Parathyroid adenoma (tissue), 2 donors: ENCODE data around the gene ATP6V1G1.

Experiments
- H2AFZ ChIP-seq: fragments of 300-600 bp; sonication (generic); one replicate; pipeline ENCODE4 v1.7.0; 2017; ENCODE audit warnings: antibody characterized with exemption, mild to moderate bottlenecking
- H3K27ac ChIP-seq: fragments of 300-600 bp; sonication (generic); one replicate; pipeline ENCODE4 v1.7.0; 2017
- H3K27me3 ChIP-seq: fragments of 300-600 bp; sonication (generic); one replicate; pipeline ENCODE4 v1.7.0; 2017; ENCODE audit warnings: low read length; ENCODE audit not compliant: control insufficient read depth, insufficient read depth
- H3K36me3 ChIP-seq: fragments of 300-600 bp; sonication (generic); one replicate; pipeline ENCODE4 v1.7.0; 2017; ENCODE audit warnings: low read length; ENCODE audit not compliant: control insufficient read depth, insufficient read depth
- H3K4me1 ChIP-seq: fragments of 300-600 bp; sonication (generic); one replicate; pipeline ENCODE4 v1.7.0; 2017; ENCODE audit warnings: control low read depth
- H3K4me2 ChIP-seq: fragments of 300-600 bp; sonication (generic); one replicate; pipeline ENCODE4 v1.7.0; 2017; ENCODE audit warnings: low read length
- H3K4me3 ChIP-seq: fragments of 300-600 bp; sonication (generic); one replicate; pipeline ENCODE4 v1.7.0; 2017; ENCODE audit warnings: low read depth, low read length
- H3K79me2 ChIP-seq: fragments of 300-600 bp; sonication (generic); one replicate; pipeline ENCODE4 v1.7.0; 2017; ENCODE audit warnings: control low read depth
- H3K9ac ChIP-seq: fragments of 300-600 bp; sonication (generic); one replicate; pipeline ENCODE4 v1.7.0; 2017; ENCODE audit warnings: mild to moderate bottlenecking
- H3K9me3 ChIP-seq: fragments of 300-600 bp; sonication (generic); one replicate; pipeline ENCODE4 v1.7.0; 2017; ENCODE audit warnings: low read length; ENCODE audit not compliant: control insufficient read depth
- CTCF ChIP-seq: fragments of 300-600 bp; sonication (generic); IDR thresholded peaks from one replicate; pipeline ENCODE4 v1.7.0; 2017; ENCODE audit warnings: antibody characterized with exemption, mild to moderate bottlenecking
- donor health status: primary hyperparathyroidism.

The ATP6V1G1 gene

GRCh38 chr9:114603248-114603647 is 15.7 kb downstream of the ATP6V1G1 start:
- H3K79me2 ChIP-seq = no peaks in the 10 kb centered on the region
- no peak overlapping the region for H2AFZ ChIP-seq
- H3K4me3 ChIP-seq = no peak overlapping the region
- no peaks in the 10 kb centered on the region for H3K27me3 ChIP-seq
- no peak for TF ChIP-seq CTCF
- H3K36me3 ChIP-seq = no peaks in the 10 kb centered on the region
- H3K27ac ChIP-seq = peak overlapping the region; percentile 80
- H3K9ac ChIP-seq = no peak overlapping the region
- peaks cover 10% of the 10 kb centered on the region for H3K4me1 ChIP-seq
- H3K9me3 ChIP-seq = no peaks in the 10 kb centered on the region
- peak overlapping the region; percentile 10 for H3K4me2 ChIP-seq

GRCh38 chr9:114604989-114605388 is 17.4 kb downstream of the ATP6V1G1 start:
- H3K4me2 ChIP-seq = no peak overlapping the region
- H3K4me1 ChIP-seq = peaks cover 10% of the 10 kb centered on the region
- no peak overlapping the region for H3K9ac ChIP-seq
- no peaks in the 10 kb centered on the region for H3K79me2 ChIP-seq
- no peaks in the 10 kb centered on the region for H3K9me3 ChIP-seq
- TF ChIP-seq CTCF = no peak
- peak overlapping the region; percentile 22 for H3K27ac ChIP-seq
- no peak overlapping the region for H2AFZ ChIP-seq
- H3K36me3 ChIP-seq = no peaks in the 10 kb centered on the region
- no peaks in the 10 kb centered on the region for H3K27me3 ChIP-seq
- no peak overlapping the region for H3K4me3 ChIP-seq

- no peaks in the 10 kb centered on the region for H3K9me3 ChIP-seq
- TF ChIP-seq CTCF = no peak
- no peak overlapping the region for H3K27ac ChIP-seq
- H3K4me2 ChIP-seq = no peak overlapping the region
- H3K79me2 ChIP-seq = no peaks in the 10 kb centered on the region
- H2AFZ ChIP-seq = peak overlapping the region; percentile 46
- peaks cover 10% of the 10 kb centered on the region for H3K4me1 ChIP-seq
- H3K36me3 ChIP-seq = no peaks in the 10 kb centered on the region
- no peaks in the 10 kb centered on the region for H3K27me3 ChIP-seq
- no peak overlapping the region for H3K4me3 ChIP-seq
- no peak overlapping the region for H3K9ac ChIP-seq
Observed at GRCh38 chr9:114606068-114606467, 18.5 kb downstream of the ATP6V1G1 start.

GRCh38 chr9:114606597-114607207 is 19.1 kb downstream of the ATP6V1G1 start:
- Histone ChIP-seq H3K36me3 (no peaks in the 10 kb centered on the region), H3K27ac (no peak overlapping the region), H3K27me3 (no peaks in the 10 kb centered on the region), H3K4me2 (no peak overlapping the region), H3K4me1 (peaks cover 10% of the 10 kb centered on the region), H2AFZ (no peak overlapping the region), H3K9ac (no peak overlapping the region), H3K4me3 (no peak overlapping the region), H3K9me3 (no peaks in the 10 kb centered on the region), H3K79me2 (no peaks in the 10 kb centered on the region)
- TF ChIP-seq CTCF = no peak
